Naive thymus-derived CD4-positive, alpha-beta T cell (primary cell): ENCODE results near the gene ATXN7L1. TPM values are rescaled to one million over a fixed set of nuclear protein-coding genes. Genes with fewer than 3 reads are reported as not detected.

Source experiments
- ATAC-seq: fragments of 150-1000 bp; cut with Tn5 transposase; 2 replicates; pipeline ENCODE4 v1.10.0; 2021; ENCODE audit warnings: mild to moderate bottlenecking, moderate library complexity
- CTCF ChIA-PET: fragments of 350-600 bp; sonication (Branson Sonifier 250); formaldehyde crosslinking; loops from one replicate; lab custom pipeline; 2021; ENCODE audit warnings: antibody characterized with exemption; lab: Charles Lee
- POLR2A ChIA-PET: fragments of 350-600 bp; sonication (Branson Sonifier 250); formaldehyde crosslinking; loops from one replicate; lab custom pipeline; 2021; ENCODE audit warnings: antibody characterized with exemption, inconsistent platforms; lab: Charles Lee
- DNase-seq, 9 donors: peaks; one replicate each; pipeline versions ENCODE4 v3.0.0 to v3.0.0-alpha.2; 2020 to 2022; ENCODE audit warnings: mixed read lengths in 1 of 9
- H3K27ac ChIP-seq: one replicate; pipeline ENCODE4 v1.7.0; 2013; ENCODE audit warnings: mild to moderate bottlenecking, low read depth, low read length, moderate library complexity
- H3K27me3 ChIP-seq, 2 donors: one replicate each; pipeline ENCODE4 v1.7.0; 2013; ENCODE audit warnings: low read length in 2 of 2, mild to moderate bottlenecking in 2 of 2, moderate library complexity in 2 of 2; ENCODE audit not compliant: control insufficient read depth in 2 of 2, insufficient read depth in 2 of 2
- H3K36me3 ChIP-seq, 3 experiments: 1 replicate in 2 of 3; 2 replicates in 1 of 3; pipeline ENCODE4 v1.7.0; 2013; ENCODE audit warnings: low read length in 3 of 3, mild to moderate bottlenecking in 3 of 3, moderate library complexity in 1 of 3; ENCODE audit not compliant: insufficient read depth in 3 of 3, control insufficient read depth in 2 of 3
- H3K4me1 ChIP-seq, 2 donors: one replicate each; pipeline ENCODE4 v1.7.0; 2013; ENCODE audit warnings: low read length in 2 of 2, mild to moderate bottlenecking in 2 of 2, moderate library complexity in 1 of 2; ENCODE audit not compliant: control insufficient read depth in 2 of 2, insufficient read depth in 2 of 2
- H3K4me3 ChIP-seq: 2 replicates; pipeline ENCODE4 v1.7.0; 2013; ENCODE audit warnings: mild to moderate bottlenecking, low read length
- H3K9me3 ChIP-seq, 3 experiments: 1 replicate in 2 of 3; 2 replicates in 1 of 3; pipeline ENCODE4 v1.7.0; 2013; ENCODE audit warnings: low read length in 3 of 3; ENCODE audit not compliant: control insufficient read depth in 2 of 3
- H3K27ac Mint-ChIP-seq, 9 donors: one replicate each; pipeline ENCODE4 v1.8.0; 2020 to 2022; ENCODE audit warnings: mixed read lengths in 9 of 9, mild to moderate bottlenecking in 8 of 9, moderate library complexity in 5 of 9, inconsistent platforms in 2 of 9
- H3K27me3 Mint-ChIP-seq, 5 donors: one replicate each; pipeline ENCODE4 v1.8.0; 2021 to 2022; ENCODE audit warnings: mixed read lengths in 5 of 5, mild to moderate bottlenecking in 1 of 5
- H3K36me3 Mint-ChIP-seq, 5 donors: one replicate each; pipeline ENCODE4 v1.8.0; 2020 to 2022; ENCODE audit warnings: mixed read lengths in 5 of 5, mild to moderate bottlenecking in 3 of 5, inconsistent platforms in 1 of 5
- H3K4me1 Mint-ChIP-seq, 7 donors: one replicate each; pipeline ENCODE4 v1.8.0; 2020 to 2022; ENCODE audit warnings: mixed read lengths in 7 of 7, mild to moderate bottlenecking in 3 of 7, inconsistent platforms in 1 of 7
- H3K4me3 Mint-ChIP-seq, 10 donors: one replicate each; pipeline ENCODE4 v1.8.0; 2020 to 2022; ENCODE audit warnings: mild to moderate bottlenecking in 10 of 10, mixed read lengths in 10 of 10, moderate library complexity in 6 of 10, inconsistent platforms in 2 of 10
- H3K9me3 Mint-ChIP-seq, 11 donors: one replicate each; pipeline ENCODE4 v1.8.0; 2020 to 2022; ENCODE audit warnings: mixed read lengths in 11 of 11, mild to moderate bottlenecking in 4 of 11, inconsistent platforms in 1 of 11, moderate library complexity in 1 of 11
- intact Hi-C, 2 donors: fragments of 100-400 bp; cut with micrococcal nuclease; formaldehyde crosslinking; loops; one replicate each; pipeline ENCODE4 v1.15.1; 2023
- polyA plus RNA-seq, 2 donors: library from polyadenylated mRNA; unstranded; fragments of 300-500 nt; fragmentation: Illumina TruSeq; gene quantifications; one replicate each; pipeline ENCODE4 v1.2.3, GENCODE V29; 2021
- total RNA-seq, 6 experiments: library from RNA in 5 of 6; stranded (reverse) in 5 of 6; gene quantifications; 1 replicate in 5 of 6; 2 replicates in 1 of 6; pipeline ENCODE4 v1.2.3 and lab custom pipeline; 2021 to 2026

ATXN7L1 gene
- total and polyA plus RNA-seq, 7 experiments from 2014 or later: 18.5 to 52.4 (median 39.5) TPM

- H3K4me1 ChIP-seq: peaks cover 0 to 3% of the 10 kb centered on the region in 2 donors
- H3K9me3 ChIP-seq: no peaks in the 10 kb centered on the region
- H3K4me3 Mint-ChIP-seq: no peak overlapping the region
- H3K27ac ChIP-seq: no peak overlapping the region
- no peak for DNase-seq
- peaks cover 0 to 7% (median 0%) of the 10 kb centered on the region in 5 donors for H3K27me3 Mint-ChIP-seq
- H3K36me3 Mint-ChIP-seq: peaks cover 0 to 21% (median 18%) of the 10 kb centered on the region in 5 donors
- ATAC-seq: no peak
- peak overlapping the region in 1 of 9 donors; percentile 17 for H3K27ac Mint-ChIP-seq
- ChIA-PET POLR2A (no interaction called here), CTCF (no interaction called here)
- no peak overlapping the region for H3K4me3 ChIP-seq
- intact Hi-C loops: no loop called here
- H3K4me1 Mint-ChIP-seq: peaks cover 4 to 40% (median 17%) of the 10 kb centered on the region in 7 donors
- no peaks in the 10 kb centered on the region for H3K36me3 ChIP-seq
- no peaks in the 10 kb centered on the region for H3K27me3 ChIP-seq
- H3K9me3 Mint-ChIP-seq: no peaks in the 10 kb centered on the region
These were observed 37.7 kb downstream of the ATXN7L1 start for GRCh38 chr7:105838627-105839231.

- POLR2A ChIA-PET: no interaction called here
- CTCF ChIA-PET: no interaction called here
- peaks cover 8 to 47% (median 23%) of the 10 kb centered on the region in 7 donors for H3K4me1 Mint-ChIP-seq
These were observed 38.4 kb downstream of the ATXN7L1 start for GRCh38 chr7:105837765-105838626.

GRCh38 chr7:105835441-105835840, 41.0 kb downstream of the ATXN7L1 start:
- H3K9me3 Mint-ChIP-seq: no peaks in the 10 kb centered on the region
- H3K36me3 Mint-ChIP-seq: peaks cover 0 to 17% (median 14%) of the 10 kb centered on the region in 5 donors
- H3K4me3 ChIP-seq: no peak overlapping the region
- ATAC-seq (no peak), DNase-seq (no peak)
- peaks cover 0 to 3% of the 10 kb centered on the region in 2 donors for H3K4me1 ChIP-seq
- H3K36me3 ChIP-seq: no peaks in the 10 kb centered on the region
- H3K27ac Mint-ChIP-seq: no peak overlapping the region
- no peaks in the 10 kb centered on the region for H3K9me3 ChIP-seq
- CTCF ChIA-PET: interaction anchor here (0.6 to 1.2 kb wide), 2 partner anchors 75 to 174 kb away, joined by 4 read pairs; no protein-coding TSS in a partner anchor
- intact Hi-C loops: no loop called here
- H3K27me3 Mint-ChIP-seq: peaks cover 0 to 17% (median 0%) of the 10 kb centered on the region in 5 donors
- no peak overlapping the region for H3K4me3 Mint-ChIP-seq
- H3K27me3 ChIP-seq: no peaks in the 10 kb centered on the region
- POLR2A ChIA-PET: no interaction called here
- no peak overlapping the region for H3K27ac ChIP-seq
- peaks cover 12 to 51% (median 31%) of the 10 kb centered on the region in 7 donors for H3K4me1 Mint-ChIP-seq

More at GRCh38 chr7:105837765-105838626, 38.4 kb downstream of the ATXN7L1 start:
- Histone ChIP-seq H3K36me3 (no peaks in the 10 kb centered on the region), H3K27me3 (no peaks in the 10 kb centered on the region), H3K4me1 (peaks cover 0 to 3% of the 10 kb centered on the region in 2 donors), H3K27ac (no peak overlapping the region), H3K9me3 (no peaks in the 10 kb centered on the region), H3K4me3 (no peak overlapping the region)
- ATAC-seq: no peak
- DNase-seq: no peak
- no peak overlapping the region for H3K4me3 Mint-ChIP-seq
- H3K27me3 Mint-ChIP-seq: peaks cover 0 to 12% (median 0%) of the 10 kb centered on the region in 5 donors
- peaks cover 0 to 21% (median 18%) of the 10 kb centered on the region in 5 donors for H3K36me3 Mint-ChIP-seq
- peak overlapping the region in 1 of 9 donors; percentile 12 for H3K27ac Mint-ChIP-seq
- intact Hi-C loops: no loop called here
- H3K9me3 Mint-ChIP-seq: no peaks in the 10 kb centered on the region

- Mint-ChIP-seq H3K27ac (peak overlapping the region in 1 of 9 donors; percentile 12), H3K4me3 (no peak overlapping the region), H3K27me3 (peaks cover 0 to 24% (median 0%) of the 10 kb centered on the region in 5 donors), H3K9me3 (no peaks in the 10 kb centered on the region), H3K36me3 (peaks cover 0 to 19% (median 10%) of the 10 kb centered on the region in 5 donors), H3K4me1 (peaks cover 8 to 33% (median 25%) of the 10 kb centered on the region in 7 donors)
- no peak for DNase-seq
- no peak for ATAC-seq
- POLR2A ChIA-PET: interaction anchor here (0.6 to 0.7 kb wide), 3 partner anchors 14 to 24 kb away, joined by 3 read pairs; no protein-coding TSS in a partner anchor
- no peaks in the 10 kb centered on the region for H3K9me3 ChIP-seq
- H3K4me1 ChIP-seq: no peaks in the 10 kb centered on the region
- H3K36me3 ChIP-seq: no peaks in the 10 kb centered on the region
- H3K4me3 ChIP-seq: no peak overlapping the region
- CTCF ChIA-PET: interaction anchor here (0.9 kb wide), 1 partner anchor 71 kb away, joined by 3 read pairs; no protein-coding TSS in a partner anchor
- H3K27me3 ChIP-seq: no peaks in the 10 kb centered on the region
- intact Hi-C loops: no loop called here
- H3K27ac ChIP-seq: no peak overlapping the region
These were observed 44.4 kb downstream of the ATXN7L1 start for GRCh38 chr7:105831824-105832535.

DNA sequence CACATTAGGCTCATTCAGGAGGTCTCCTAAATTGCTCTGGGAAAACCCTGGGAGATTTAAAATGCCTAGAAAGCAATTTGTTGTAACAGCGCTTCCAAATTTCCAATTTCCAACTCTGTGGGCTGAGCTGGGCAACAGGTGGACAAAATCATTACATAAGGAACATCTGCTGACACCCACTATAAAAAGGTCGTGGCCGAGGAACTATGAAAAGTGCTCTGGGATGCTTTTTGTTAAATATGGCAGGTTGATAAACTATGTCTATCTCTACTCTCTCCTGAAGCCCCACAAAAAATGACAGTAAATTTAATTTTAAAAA, 45.1 kb downstream of the ATXN7L1 start:
- intact Hi-C loops: no loop called here
- POLR2A ChIA-PET: interaction anchor here (0.7 kb wide), 1 partner anchor 23 kb away, joined by 3 read pairs; no protein-coding TSS in a partner anchor
- Histone ChIP-seq H3K9me3 (no peaks in the 10 kb centered on the region), H3K27ac (no peak overlapping the region), H3K27me3 (no peaks in the 10 kb centered on the region), H3K4me1 (no peaks in the 10 kb centered on the region), H3K4me3 (no peak overlapping the region), H3K36me3 (no peaks in the 10 kb centered on the region)
- H3K36me3 Mint-ChIP-seq: peaks cover 5 to 23% (median 15%) of the 10 kb centered on the region in 5 donors
- H3K4me1 Mint-ChIP-seq: peaks cover 8 to 40% (median 24%) of the 10 kb centered on the region in 7 donors
- CTCF ChIA-PET: interaction anchor here (0.9 kb wide), 1 partner anchor 70 kb away, joined by 3 read pairs; no protein-coding TSS in a partner anchor
- no peak overlapping the region for H3K4me3 Mint-ChIP-seq
- no peak for DNase-seq
- H3K9me3 Mint-ChIP-seq: no peaks in the 10 kb centered on the region
- H3K27me3 Mint-ChIP-seq: peaks cover 0 to 30% (median 0%) of the 10 kb centered on the region in 5 donors
- H3K27ac Mint-ChIP-seq: no peak overlapping the region
- ATAC-seq: no peak
